ENCODE data around the gene FN3K. TPM values are rescaled to one million over a fixed set of nuclear protein-coding genes. Genes with fewer than 3 reads are reported as not detected.

Gene FN3K
- total and polyA plus RNA-seq, 2 of the 8 experiments (the other 6 are each of a cell fraction or from before 2014, with no cell fraction given): 0.88 to 14.2 TPM

DNA sequence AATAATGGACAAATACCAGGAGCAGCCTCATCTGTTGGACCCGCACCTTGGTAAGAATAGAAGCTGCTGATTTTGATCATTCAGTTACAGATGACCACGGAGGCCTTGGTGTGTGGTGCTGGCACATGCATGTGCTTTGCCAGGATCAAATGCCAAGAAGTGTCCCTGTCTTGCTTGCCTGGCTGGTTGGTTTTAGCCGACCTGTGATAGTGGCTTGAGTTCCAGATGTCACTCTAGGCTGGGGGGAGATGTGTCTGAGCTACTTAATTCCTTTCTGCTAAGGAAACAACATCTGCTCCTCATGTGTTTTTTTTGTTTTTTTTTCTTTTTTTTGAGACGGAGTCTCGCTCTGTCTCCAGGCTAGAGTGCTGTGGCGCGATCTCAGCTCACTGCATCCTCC, 20.8 kb downstream of the FN3K start:
- TF ChIP-seq SRF (IDR thresholded peaks at IDR 0.05; ENCODE audit: low read depth, low read length) (no peak), RXRA (IDR thresholded peaks at IDR 0.05; ENCODE audit: insufficient read depth, low read depth, low read length) (no peak), BRCA1 (IDR thresholded peaks at IDR 0.05; ENCODE audit: low read depth, low read length) (no peak), CBX5 (IDR thresholded peaks at IDR 0.05; ENCODE audit: low read depth, low read length) (no peak), RFX5 (IDR thresholded peaks at IDR 0.05; ENCODE audit: borderline replicate concordance, low read depth, low read length) (no peak), JUN (IDR thresholded peaks at IDR 0.05; ENCODE audit: low read depth, low read length) (no peak), GTF2F1 (IDR thresholded peaks at IDR 0.05; ENCODE audit: borderline replicate concordance, low read depth, low read length) (no peak), TAF1 (IDR thresholded peaks at IDR 0.05; ENCODE audit: low read depth, low read length) (no peak), TEAD4 (IDR thresholded peaks at IDR 0.05; ENCODE audit: low read depth, low read length) (no peak)
- TF ChIP-seq, protein P1, sequence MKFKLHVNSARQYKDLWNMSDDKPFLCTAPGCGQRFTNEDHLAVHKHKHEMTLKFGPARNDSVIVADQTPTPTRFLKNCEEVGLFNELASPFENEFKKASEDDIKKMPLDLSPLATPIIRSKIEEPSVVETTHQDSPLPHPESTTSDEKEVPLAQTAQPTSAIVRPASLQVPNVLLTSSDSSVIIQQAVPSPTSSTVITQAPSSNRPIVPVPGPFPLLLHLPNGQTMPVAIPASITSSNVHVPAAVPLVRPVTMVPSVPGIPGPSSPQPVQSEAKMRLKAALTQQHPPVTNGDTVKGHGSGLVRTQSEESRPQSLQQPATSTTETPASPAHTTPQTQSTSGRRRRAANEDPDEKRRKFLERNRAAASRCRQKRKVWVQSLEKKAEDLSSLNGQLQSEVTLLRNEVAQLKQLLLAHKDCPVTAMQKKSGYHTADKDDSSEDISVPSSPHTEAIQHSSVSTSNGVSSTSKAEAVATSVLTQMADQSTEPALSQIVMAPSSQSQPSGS (IDR thresholded peaks at IDR 0.05; ENCODE audit: low read length): no peak
- peaks cover 0 to 53% of the 10 kb centered on the region in 2 experiments; a peak in 2 of 4 replicates for H3K79me2 ChIP-seq (ENCODE audit: control insufficient read depth in 1 of 2, insufficient read depth in 2 of 2, low read length in 2 of 2)

More for the DNA sequence above, 20.8 kb downstream of the FN3K start:
- peak overlapping the region; percentile 93 for H4K8ac ChIP-seq (ENCODE audit: extremely low read depth, insufficient read depth, low read length)
- peaks cover 7% of the 10 kb centered on the region for H3K79me1 ChIP-seq (ENCODE audit: low read depth, low read length)
- H4K20me1 ChIP-seq (replicated peaks in 1 of 2; ENCODE audit: control insufficient read depth in 1 of 2, insufficient read depth in 2 of 2, low read length in 2 of 2): peaks cover 1 to 3% of the 10 kb centered on the region in 2 experiments
- H2AK5ac ChIP-seq (ENCODE audit: low read depth, low read length): peak overlapping the region; percentile 94; the same call in 1 of the 2 replicates
- peak overlapping the region in 1 of 4 experiments; percentile 51; a peak in 2 of 8 replicates for H3K4me3 ChIP-seq (ENCODE audit: extremely low read depth in 1 of 4, insufficient read depth in 2 of 4, low read depth in 3 of 4, low read length in 4 of 4)
- peaks cover 11% of the 10 kb centered on the region for H3K23me2 ChIP-seq (ENCODE audit: low read depth, low read length)
- peaks cover 0 to 10% (median under 1%) of the 10 kb centered on the region in 4 experiments; a peak in 3 of 8 replicates for H3K36me3 ChIP-seq (ENCODE audit: control insufficient read depth in 2 of 4, insufficient read depth in 4 of 4, low read length in 3 of 4)
- H2BK15ac ChIP-seq (ENCODE audit: low read length): peak overlapping the region; percentile 75; the same call in 1 of the 2 replicates
- CTCF ChIA-PET (ENCODE audit: partially characterized antibody): interaction anchor here (0.6 to 3.4 kb wide), 9 partner anchors 11 to 88 kb away, joined by 3 to 22 read pairs (median 7); no protein-coding TSS in a partner anchor
- H3K27ac ChIP-seq (ENCODE audit: low read depth, low read length): 0 out of 2 replicates have a peak overlapping the region, but pooled peaks have one; percentile 14
- peak overlapping the region; percentile 46 for H3K4ac ChIP-seq (replicated peaks; ENCODE audit: insufficient read length, low read depth, low read length)
- 0 out of 2 replicates have a peak overlapping the region, but pooled peaks have one; percentile 39 for H2BK5ac ChIP-seq (ENCODE audit: low read depth, low read length)
- no peaks in the 10 kb centered on the region; a peak in 2 of 7 replicates for H3K27me3 ChIP-seq (replicated peaks in 1 of 4; ENCODE audit: control insufficient read depth in 3 of 4, extremely low read depth in 1 of 4, insufficient read depth in 3 of 4, low read length in 3 of 4)
- peak overlapping the region; percentile 51 for H4K5ac ChIP-seq (ENCODE audit: insufficient read length, low read depth, low read length)
- no peak overlapping the region for H2BK20ac ChIP-seq (ENCODE audit: low read length)
- POLR2A ChIA-PET (ENCODE audit: partially characterized antibody): interaction anchor here (0.6 to 2.0 kb wide), 6 partner anchors 9 to 95 kb away, joined by 3 to 4 read pairs (median 4); no protein-coding TSS in a partner anchor
- H3K9me3 ChIP-seq (ENCODE audit: insufficient read depth in 2 of 2, low read depth in 1 of 2, low read length in 1 of 2): no peaks in the 10 kb centered on the region
- H2BK12ac ChIP-seq (ENCODE audit: low read depth, low read length): no peak overlapping the region; the same call in 1 of the 2 replicates
- H4K91ac ChIP-seq (replicated peaks; ENCODE audit: insufficient read length, low read length): no peak overlapping the region
- no peak overlapping the region for H3K56ac ChIP-seq (replicated peaks; ENCODE audit: insufficient read length, low read depth, low read length)
- peaks cover 8 to 18% (median 14%) of the 10 kb centered on the region in 4 experiments for H3K4me1 ChIP-seq (replicated peaks in 1 of 4; ENCODE audit: control insufficient read depth in 3 of 4, insufficient read depth in 4 of 4, low read length in 3 of 4)
- H3K9ac ChIP-seq (replicated peaks in 1 of 4; ENCODE audit: extremely low read depth in 1 of 4, low read depth in 3 of 4, low read length in 3 of 4): no peak overlapping the region; a peak in 1 of 7 replicates
- peak overlapping the region; percentile 68 for H3K18ac ChIP-seq (ENCODE audit: extremely low read depth, low read length)
- no peak overlapping the region for H3K14ac ChIP-seq (ENCODE audit: insufficient read length)
- no peak overlapping the region for H2AFZ ChIP-seq (ENCODE audit: low read length)
- H3K23ac ChIP-seq (ENCODE audit: insufficient read length): no peak overlapping the region
- no peak overlapping the region for H2BK120ac ChIP-seq (replicated peaks; ENCODE audit: low read depth, low read length)
- DNase-seq (ENCODE audit: low read depth in 1 of 2, low spot score in 2 of 2): no peak
- no peak for FAIRE-seq
- WGBS, 2 experiments (ENCODE audit: extremely low coverage in 1 of 2, insufficient coverage in 1 of 2, insufficient read length in 1 of 2, insufficient replicate concordance in 2 of 2, low coverage in 1 of 2, low lambda C conversion rate in 2 of 2, missing lambda C conversion rate in 1 of 2): 93% methylated on average over 3 of the region's 7 CpGs; no CpG with 5 or more reads in 1 of the 2 experiments
- H3K4me2 ChIP-seq (ENCODE audit: insufficient read depth in 1 of 2, low read depth in 2 of 2, low read length in 2 of 2): peak overlapping the region; percentile 67 to 84; a peak in 3 of 4 replicates

Measured in H1 (cell line).